OCI-LY1 (cell line): ENCODE measurements around the gene RAPGEF6.

ENCODE experiments used
- EZH2 ChIP-seq: fragments of 200-600 bp; sonication (generic), shearing (Covaris generic); IDR thresholded peaks from 2 replicates; pipeline ENCODE4 v1.8.0; 2017; ENCODE audit warnings: borderline replicate concordance, mixed run types, mild to moderate bottlenecking, antibody characterized with exemption, low read length, moderate library complexity, mixed read lengths
- TF ChIP-seq, protein P1 (sequence below): fragments of 200-600 bp; sonication (generic), shearing (Covaris generic); IDR thresholded peaks from 2 replicates; pipeline ENCODE4 v1.5.1; 2017; ENCODE audit warnings: mild to moderate bottlenecking, antibody characterized with exemption, low read length, moderate library complexity, mixed read lengths

DNA sequence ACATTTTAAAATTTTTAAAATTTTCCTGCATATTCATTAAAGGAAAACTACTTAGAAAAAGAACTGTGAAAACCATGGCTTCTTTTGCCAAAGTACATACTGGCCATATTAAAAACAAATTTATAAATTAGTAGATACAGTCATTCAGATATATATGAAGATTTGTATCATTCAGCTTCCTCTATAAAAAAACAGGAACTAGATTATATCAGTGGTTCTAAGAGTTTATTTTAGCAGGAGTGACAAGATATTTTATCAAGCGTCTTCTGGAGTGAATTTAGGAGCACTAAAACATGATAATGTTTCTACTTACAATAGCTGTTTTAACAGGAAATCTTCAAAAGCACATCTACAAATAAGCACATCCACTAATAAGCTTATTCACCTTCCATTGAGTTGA is 171.4 kb downstream of the RAPGEF6 start:
- TF ChIP-seq, protein P1, sequence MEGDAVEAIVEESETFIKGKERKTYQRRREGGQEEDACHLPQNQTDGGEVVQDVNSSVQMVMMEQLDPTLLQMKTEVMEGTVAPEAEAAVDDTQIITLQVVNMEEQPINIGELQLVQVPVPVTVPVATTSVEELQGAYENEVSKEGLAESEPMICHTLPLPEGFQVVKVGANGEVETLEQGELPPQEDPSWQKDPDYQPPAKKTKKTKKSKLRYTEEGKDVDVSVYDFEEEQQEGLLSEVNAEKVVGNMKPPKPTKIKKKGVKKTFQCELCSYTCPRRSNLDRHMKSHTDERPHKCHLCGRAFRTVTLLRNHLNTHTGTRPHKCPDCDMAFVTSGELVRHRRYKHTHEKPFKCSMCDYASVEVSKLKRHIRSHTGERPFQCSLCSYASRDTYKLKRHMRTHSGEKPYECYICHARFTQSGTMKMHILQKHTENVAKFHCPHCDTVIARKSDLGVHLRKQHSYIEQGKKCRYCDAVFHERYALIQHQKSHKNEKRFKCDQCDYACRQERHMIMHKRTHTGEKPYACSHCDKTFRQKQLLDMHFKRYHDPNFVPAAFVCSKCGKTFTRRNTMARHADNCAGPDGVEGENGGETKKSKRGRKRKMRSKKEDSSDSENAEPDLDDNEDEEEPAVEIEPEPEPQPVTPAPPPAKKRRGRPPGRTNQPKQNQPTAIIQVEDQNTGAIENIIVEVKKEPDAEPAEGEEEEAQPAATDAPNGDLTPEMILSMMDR, result no peak
- no peak for TF ChIP-seq EZH2
